ENCODE results near the gene CYP1A2. TPM values are rescaled to one million over a fixed set of nuclear protein-coding genes. Genes with fewer than 3 reads are reported as not detected.
A peak's percentile ranks its signal among the peaks of the same experiment; 100 is the strongest.

CYP1A2 gene
- total RNA-seq, 1 donor from 2014 or later, result not detected

DNA sequence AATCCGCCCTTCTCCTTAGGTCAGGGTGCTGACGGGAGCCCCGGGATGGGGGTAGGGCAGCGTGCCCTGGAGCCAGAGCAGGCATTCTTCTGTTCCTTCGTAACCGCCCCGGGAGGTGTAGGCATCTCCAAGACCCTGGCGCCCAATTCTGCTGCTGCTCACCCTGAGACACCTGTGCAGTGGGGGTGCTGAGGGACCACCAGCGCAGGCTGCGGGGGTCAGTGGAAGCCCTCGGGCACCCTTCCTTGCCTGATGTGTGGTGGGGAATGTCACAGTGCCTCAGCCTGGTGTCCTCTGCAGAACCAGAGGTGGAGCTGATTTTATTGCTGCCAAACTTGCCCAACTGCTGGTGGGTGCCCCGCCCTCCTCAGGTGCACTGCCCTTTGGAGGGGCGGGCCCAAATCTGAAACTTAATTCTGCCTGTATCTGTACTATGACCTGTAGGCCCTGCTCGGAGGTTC is 40.6 kb downstream of the CYP1A2 start:
- peak; percentile 56 for ATAC-seq

DNA sequence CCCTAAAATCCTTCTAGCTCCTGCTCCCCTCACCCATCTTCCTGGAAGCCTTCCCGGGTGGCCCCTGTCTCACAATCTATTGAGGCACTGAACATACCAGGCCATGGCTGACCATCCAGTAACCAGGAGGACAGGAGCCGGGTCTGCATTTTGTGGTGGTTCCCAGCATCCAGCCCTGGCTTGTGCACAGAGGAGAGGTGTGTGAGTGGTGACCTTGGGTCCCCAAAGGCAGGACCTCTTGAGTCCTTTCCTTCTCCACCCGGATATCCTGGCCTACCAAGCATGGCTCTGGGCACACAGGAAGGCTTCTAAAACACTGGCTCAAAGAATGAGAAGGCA is 41.1 kb downstream of the CYP1A2 start:
- ATAC-seq, result no peak

DNA sequence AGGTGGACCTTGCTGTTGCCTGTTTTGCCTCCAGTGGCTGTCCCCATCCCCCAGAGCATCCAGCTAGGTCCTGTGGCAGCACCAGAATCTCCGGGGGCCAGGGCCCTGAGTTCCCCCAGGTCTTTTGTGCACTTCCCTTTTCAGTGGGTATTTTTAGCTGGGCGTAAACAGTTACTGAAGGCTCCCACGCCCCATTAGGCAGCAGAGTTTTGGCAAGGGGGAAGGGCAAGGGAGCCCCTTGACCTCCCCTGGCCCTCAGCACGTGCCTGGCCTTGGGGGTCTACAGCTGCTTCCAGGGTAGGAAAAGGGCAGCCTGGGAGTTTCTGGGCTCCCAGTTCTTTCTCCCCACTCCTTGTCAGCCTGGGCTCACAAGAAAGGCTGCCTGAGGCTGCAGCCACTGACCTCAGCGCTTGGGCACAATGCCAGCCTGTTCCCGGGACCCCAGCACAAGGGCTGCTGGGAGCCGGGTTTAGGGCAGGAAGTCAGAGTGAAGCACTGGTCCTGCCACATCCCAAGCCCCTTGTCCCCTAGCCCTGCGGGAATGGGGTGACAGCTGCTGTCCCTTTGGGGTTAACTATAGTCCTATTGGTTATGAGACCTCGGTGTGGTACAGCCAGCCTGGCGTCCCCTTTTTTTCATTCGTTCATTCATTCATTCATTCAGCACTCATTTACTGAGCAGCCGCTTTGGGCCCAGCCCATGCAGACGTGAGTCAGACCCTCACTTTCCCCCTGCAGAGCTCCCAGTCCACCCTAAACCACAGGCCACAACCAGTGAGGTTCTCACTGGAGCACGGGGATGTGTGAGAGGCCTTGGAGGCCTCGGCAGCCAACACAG is 41.7 kb downstream of the CYP1A2 start:
- ATAC-seq, result no peak

DNA sequence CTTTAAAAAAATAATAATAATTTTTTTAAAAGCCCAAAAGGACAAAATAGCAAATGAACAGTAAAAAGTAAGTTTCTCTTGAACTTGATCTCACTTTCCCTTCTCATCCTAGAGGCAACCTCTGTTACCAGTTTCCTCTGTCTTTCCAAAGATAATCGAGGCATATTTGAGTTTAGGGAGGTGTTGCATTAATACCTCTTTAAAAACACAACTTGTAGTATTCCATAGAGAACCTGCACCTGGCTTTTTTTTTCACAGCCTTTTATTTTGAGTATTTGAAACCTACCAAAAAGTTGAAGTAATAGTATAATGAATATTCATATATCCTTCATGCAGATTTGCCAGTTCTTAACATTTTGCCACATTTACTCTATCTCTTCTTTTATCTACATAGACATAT is 42.4 kb downstream of the CYP1A2 start:
- no peak for ATAC-seq

DNA sequence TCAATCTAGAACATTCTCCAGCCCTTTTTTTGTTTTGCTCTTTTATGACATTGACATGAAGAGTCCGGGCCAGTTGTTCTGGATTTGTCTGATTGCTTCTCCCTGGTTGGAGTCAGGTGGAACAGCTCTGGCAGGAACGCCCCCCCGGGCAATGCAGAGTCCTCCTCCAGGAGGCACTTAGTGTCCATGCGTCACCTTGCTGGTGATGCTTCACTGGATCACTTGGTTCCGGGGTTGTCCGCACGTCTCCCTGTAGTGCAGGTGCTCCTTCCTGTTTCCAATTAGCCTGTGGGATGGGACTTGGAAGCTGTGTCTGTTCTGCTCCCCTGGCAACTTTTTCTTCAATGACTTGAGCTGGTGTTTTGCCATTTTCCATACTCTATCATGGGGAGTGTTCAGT is 43.0 kb downstream of the CYP1A2 start:
- ATAC-seq, result peak; percentile 19

DNA sequence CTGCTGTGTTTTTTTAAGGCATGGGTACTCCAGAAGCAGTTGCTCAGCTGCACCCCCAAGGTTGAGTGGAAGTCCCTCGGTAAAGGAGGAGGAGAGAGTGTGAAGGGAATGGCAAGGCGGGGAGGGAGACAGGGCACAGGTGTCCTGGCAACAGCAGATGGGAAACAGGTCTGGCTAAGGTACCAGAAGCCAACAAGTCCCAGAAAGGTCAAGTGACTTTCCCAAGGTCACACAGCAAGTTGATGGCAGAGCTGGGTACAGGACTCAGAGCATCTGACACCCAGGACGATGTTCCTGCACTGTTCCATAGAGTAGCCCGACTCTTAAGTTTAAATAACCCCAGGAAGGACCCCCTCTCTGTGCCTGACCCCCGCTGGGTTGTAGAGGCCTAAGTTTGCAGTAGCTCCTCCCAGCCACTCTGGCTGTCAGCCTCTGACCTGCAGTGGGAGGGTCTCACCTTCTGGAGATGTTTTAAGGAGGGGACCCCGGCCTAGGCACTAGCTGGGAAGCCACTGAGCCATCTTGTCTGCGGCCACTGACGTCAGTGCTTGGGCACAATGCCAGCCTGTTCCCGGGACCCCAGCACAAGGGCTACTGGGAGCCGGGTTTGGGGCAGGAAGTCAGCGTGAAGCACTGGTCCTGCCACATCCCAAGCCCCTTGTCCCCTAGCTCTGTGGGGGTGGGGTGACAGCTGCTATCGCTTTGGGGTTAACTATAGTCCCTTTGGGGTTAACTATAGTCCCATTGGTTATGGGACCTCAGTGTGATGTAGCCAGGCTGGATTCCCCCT is 43.8 kb downstream of the CYP1A2 start:
- ATAC-seq, result no peak

DNA sequence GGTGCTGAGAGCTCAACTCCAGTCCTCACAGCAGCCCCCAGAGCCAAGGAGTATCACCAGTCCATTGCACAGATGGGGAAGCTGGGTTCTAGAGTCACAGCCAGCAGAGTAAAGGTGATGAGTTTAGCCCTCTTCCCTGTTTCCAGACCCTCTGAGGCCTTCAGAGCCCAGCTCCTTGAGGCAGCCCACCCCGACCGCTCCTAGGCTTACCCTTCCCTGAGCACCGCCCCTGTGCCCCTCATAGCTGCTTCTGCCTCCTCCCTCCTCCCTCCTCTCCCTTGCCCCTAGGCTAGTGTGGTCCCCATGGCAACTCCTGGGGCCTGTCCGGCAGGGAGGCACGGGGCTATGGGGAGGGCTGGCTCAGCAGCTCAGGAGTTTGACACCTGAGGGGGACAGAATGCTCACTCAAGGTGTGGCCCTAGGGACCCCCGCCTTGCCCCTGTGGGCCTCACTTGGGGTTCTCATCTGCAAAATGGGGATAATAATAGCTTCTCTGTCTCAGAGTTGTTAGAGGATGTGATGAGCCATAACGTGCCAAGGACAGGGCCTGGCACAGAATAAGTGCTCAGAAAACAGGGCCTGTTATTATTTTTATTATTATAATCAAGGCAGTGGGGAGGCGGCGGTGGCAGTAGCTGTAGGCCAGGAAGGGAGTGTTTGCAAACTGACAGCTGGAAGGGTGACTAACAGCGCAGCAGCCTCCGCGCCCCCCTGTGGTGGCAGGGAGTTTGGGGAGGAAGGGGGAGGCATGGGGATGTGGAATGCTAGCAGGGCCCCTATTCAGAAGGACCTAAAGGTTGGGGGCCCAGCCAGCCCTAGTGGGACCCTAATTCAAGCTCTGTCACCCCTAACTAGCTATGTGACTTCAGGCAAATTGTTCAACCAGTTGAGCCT is 44.7 kb downstream of the CYP1A2 start:
- no peak for ATAC-seq

DNA sequence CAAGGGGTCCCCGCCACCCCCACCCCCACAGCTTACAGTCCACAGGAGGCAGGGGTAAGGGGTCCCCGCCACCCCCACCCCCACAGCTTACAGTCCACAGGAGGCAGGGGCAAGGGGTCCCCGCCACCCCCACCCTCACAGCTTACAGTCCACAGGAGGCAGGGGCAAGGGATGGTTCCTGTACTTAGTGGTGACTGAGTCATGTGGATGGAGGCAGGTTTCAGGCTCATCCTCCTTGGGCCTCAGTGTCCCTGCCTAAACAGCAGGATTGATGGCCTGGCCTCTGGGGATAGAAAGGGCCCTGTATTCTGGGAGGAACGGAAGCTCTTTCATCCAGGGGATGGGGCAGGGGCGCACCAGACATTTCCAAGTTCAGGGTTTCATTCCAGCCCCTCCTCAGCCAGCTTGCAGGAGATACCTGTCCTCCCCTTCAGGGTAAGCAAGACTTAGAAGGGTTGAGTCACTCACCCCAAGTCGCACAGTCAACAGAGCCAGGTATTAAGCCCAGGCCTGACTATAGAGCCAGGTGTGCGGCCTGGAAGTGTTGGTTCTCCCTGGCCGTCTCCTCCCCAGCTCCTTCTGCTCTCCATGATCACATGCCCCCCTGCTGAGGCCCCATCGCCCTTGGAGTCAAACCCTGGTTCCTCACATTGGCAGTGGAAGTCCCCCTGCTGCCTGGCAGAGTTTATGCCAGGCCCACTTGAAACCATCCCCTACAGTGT is 45.8 kb downstream of the CYP1A2 start:
- ATAC-seq, result peak; percentile 58

DNA sequence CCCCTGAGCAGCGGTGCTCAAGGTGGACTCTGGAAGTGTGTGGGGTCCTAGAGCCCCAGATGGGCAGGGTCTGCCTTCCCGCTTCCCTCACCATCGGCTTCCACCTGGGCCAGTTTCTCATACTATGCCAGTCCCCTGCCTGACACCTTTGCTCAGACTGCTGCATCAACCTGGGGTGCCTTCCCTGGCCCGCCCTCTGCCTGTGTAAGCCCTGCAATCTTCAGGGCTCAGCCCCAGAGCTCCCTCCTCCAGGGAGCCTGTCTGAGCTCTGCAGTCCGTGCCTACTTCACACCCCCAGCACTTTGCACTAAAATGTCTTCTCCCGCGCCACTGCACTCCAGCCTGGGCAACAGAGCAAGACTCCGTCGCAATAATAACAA is 46.3 kb downstream of the CYP1A2 start:
- no peak for ATAC-seq

DNA sequence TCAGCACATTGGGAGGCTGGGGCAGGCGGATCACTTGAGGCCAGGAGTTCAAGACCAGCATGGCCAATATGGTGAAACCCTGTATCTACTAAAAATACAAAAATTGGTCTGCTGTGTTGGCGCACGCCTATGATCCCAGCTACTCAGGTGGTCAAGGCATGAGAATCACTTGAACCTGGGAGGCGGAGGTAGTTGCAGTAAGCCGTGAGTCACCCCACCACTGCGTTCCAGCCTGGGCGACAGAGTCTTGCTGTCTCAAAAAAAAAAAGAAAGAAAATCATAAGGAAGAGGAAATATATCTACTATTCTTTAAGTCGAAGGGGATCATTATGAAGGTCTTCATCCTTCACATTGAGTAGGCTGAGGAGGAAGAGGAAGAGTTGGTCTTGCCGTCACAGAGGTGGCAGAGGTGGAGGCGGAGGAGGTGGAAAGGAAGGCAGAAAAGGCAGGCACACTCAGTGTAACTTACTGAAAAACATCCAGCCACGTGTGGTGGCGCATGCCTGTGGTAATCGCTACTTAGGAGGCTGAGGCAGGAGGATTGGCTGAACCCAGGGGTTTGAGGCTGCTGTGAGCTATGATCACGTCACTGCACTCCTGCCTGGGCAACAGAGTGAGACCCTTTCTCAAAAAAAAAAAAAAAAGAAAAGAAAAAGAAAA is 47.5 kb downstream of the CYP1A2 start:
- ATAC-seq, result no peak

DNA sequence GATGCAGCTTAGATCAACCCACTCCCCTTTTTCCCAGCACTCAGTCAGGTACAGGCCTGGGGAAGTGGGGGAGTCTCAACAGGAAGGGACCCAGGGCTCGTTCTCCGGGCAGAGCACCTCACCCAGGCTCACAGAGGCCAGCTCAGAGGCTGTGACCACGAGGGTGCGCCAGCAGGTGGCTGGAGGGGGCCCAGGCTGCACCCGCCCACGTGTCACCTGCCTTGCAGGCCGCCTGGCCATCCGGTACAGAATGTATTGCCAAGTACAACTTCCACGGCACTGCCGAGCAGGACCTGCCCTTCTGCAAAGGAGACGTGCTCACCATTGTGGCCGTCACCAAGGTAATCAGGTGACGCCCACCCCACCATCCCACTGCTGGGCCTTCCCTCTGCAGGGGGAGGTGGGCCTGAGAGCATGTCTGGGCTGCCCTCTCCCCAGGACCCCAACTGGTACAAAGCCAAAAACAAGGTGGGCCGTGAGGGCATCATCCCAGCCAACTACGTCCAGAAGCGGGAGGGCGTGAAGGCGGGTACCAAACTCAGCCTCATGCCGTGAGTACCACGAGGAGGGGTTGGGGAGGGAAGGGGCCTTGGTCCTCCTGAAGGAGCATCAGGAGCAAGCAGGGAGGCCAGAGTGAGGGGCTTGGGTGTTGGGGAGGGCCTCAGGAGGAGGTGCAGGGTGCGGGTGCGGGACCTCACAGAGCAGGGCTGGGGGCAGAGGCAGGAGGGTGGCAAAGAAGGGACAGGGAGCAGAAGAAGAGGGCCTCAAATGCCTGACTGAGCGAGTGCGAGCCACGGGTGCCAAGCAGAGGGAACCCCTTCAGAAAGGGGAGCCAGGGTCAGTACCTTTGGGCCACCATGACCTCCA is 50.0 kb downstream of the CYP1A2 start:
- ATAC-seq, result no peak

DNA sequence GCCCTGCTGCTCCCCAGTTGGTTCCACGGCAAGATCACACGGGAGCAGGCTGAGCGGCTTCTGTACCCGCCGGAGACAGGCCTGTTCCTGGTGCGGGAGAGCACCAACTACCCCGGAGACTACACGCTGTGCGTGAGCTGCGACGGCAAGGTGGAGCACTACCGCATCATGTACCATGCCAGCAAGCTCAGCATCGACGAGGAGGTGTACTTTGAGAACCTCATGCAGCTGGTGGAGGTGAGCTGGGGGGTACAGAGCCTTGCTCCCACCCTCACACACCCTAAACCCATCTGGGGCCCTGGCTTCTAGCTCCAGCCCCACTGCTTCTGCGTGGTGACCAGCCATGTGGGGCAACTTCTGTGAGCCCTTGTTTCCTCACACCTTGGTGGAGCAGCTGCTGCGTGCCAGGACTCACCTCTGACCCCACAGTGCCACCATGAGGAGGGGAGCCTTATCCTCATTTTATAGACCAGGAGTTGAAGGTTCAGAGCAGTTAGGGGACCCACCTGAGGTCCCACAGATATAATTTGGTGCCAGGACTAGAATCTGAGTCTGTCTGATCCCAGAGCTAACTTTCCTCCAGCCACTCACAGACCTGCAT is 50.7 kb downstream of the CYP1A2 start:
- peak; percentile 4 for ATAC-seq

DNA sequence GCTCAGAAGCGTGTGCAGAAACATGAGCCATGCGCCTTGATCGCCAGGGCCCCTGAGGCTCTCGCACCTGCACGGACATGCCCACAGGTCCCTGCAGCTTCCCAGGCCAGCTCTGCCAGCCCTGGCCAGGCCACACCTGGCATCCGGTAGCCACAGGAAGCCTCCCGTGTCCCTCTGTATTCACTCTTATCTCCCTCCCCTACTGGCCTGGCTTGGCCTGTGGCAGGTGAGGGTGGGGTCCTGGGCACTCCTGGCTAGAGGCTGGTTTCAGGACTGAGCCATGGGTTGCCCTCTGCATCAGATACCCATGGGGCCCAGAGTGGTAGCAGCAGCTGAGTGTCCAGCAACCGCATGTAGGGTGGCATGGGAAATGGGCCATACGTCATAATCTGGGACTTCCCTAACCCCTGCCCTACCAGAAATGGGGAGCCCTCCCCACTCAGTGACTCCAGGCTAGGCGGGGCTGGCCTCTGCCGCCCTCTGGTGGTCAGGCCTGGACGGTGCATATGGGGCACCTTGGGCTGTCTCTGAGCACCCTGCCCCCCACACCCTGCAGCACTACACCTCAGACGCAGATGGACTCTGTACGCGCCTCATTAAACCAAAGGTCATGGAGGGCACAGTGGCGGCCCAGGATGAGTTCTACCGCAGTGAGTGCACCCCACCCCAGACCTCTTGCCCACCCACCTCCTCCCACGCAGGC is 51.4 kb downstream of the CYP1A2 start:
- peak; percentile 92 for ATAC-seq

DNA sequence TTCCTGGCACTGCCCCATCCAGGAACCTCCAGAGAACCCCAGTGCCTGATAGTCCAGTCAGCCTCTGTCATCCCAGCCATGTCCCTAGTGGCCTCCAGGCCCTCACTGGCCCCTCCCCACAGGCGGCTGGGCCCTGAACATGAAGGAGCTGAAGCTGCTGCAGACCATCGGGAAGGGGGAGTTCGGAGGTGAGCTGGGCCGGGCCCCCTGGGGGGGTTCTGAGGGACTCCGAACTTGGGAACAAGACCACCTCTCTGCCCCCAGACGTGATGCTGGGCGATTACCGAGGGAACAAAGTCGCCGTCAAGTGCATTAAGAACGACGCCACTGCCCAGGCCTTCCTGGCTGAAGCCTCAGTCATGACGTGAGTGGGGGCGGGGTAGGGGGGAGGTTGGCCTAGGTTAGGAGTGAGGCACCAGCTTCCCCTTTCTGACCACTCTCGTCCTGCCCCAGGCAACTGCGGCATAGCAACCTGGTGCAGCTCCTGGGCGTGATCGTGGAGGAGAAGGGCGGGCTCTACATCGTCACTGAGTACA is 52.0 kb downstream of the CYP1A2 start:
- ATAC-seq, result no peak

DNA sequence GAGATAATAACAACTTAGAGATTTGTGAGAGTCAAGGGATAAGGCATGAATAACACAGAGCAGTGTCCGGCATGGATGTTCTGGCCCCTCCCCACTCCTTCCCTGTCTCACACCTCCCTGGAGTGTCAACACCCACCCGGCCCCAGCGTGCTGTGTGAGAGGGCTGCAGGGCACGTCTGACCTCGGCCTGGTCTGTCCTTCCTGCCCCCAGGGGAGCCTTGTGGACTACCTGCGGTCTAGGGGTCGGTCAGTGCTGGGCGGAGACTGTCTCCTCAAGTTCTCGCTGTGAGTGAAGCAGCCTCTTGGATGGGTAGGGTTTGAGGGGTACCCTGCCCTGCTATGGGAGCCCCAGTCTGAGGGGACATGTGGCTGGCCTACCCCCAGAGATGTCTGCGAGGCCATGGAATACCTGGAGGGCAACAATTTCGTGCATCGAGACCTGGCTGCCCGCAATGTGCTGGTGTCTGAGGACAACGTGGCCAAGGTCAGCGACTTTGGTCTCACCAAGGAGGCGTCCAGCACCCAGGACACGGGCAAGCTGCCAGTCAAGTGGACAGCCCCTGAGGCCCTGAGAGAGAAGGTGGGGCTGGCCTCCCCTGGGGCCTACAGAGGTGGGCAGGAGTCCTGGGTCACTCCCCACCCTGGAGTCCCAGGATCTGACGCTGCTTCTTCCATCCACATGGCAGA is 52.8 kb downstream of the CYP1A2 start:
- no peak for ATAC-seq

DNA sequence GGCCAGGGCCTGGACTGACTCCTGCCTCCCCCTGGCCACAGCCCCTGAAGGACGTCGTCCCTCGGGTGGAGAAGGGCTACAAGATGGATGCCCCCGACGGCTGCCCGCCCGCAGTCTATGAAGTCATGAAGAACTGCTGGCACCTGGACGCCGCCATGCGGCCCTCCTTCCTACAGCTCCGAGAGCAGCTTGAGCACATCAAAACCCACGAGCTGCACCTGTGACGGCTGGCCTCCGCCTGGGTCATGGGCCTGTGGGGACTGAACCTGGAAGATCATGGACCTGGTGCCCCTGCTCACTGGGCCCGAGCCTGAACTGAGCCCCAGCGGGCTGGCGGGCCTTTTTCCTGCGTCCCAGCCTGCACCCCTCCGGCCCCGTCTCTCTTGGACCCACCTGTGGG is 53.6 kb downstream of the CYP1A2 start:
- no peak for ATAC-seq

DNA sequence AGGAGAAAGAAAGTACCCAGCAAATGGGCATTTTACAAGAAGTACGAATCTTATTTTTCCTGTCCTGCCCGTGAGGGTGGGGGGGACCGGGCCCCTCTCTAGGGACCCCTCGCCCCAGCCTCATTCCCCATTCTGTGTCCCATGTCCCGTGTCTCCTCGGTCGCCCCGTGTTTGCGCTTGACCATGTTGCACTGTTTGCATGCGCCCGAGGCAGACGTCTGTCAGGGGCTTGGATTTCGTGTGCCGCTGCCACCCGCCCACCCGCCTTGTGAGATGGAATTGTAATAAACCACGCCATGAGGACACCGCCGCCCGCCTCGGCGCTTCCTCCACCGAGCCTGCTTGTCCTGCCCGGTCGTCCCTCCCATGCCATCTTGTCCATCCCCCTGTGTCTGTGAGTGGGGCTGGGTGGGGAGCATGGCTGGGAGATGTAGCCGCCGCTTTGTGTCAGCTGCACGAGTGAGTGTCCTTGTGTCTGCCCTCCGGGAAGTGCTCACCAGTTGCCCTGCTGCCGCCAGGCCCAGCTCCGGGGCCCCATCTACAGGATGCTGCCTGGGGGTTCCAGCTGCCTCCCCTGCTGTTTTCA is 54.3 kb downstream of the CYP1A2 start:
- ATAC-seq, result no peak

DNA sequence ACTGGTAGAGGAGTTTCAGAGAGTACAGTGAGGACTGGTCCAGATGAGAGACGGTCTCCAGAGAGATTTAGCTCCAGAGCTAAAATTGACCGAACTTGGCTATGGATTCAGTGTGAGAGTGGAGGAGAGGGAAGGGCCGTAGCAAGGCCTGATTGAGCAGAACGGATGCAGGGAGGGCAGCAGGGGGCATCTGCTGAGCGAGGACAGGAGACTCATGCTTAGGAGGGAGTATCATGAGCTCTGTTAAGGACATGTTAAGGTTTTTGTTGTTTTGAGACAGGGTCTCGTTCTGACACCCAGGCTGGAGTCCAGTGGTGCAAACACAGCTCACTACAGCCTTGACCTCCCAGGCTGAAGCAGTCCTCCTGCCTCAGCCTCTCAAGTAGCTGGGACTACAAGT is 56.3 kb downstream of the CYP1A2 start:
- ATAC-seq, result no peak

Measured in esophagus mucosa (tissue), 1 donor.